Bronchial epithelial cell (primary cell): ENCODE results near the gene MGAT4C. TPM values are rescaled to one million over a fixed set of nuclear protein-coding genes. Genes with fewer than 3 reads are reported as not detected.

Source experiments
- DNase-seq: peaks from one replicate; pipeline ENCODE4 v3.0.0-alpha.2; 2010; ENCODE audit warnings: low read depth
- FAIRE-seq: peaks from 2 replicates; lab custom pipeline; 2011; peaks lifted over from hg19 to GRCh38; lab: Jason Lieb, UNC
- H3K27me3 ChIP-seq: 2 replicates; pipeline ENCODE4 v1.5.1; 2011; ENCODE audit warnings: low read length; ENCODE audit not compliant: control insufficient read depth, insufficient read depth
- H3K36me3 ChIP-seq: 2 replicates; pipeline ENCODE4 v1.5.1; 2011; ENCODE audit warnings: low read length; ENCODE audit not compliant: control insufficient read depth, insufficient read depth
- H3K4me3 ChIP-seq: 2 replicates; pipeline ENCODE4 v1.5.1; 2011; ENCODE audit warnings: mild to moderate bottlenecking, low read depth, low read length, control low read depth
- total RNA-seq: library from RNA; depleted of rRNA; stranded (reverse); fragments of >200 nt; gene quantifications from 2 replicates; pipeline ENCODE4 v1.2.1, GENCODE V29; 2014
- TF ChIP-seq, protein P1 (sequence below): IDR thresholded peaks from 2 replicates; pipeline ENCODE4 v1.5.1; 2011; ENCODE audit warnings: mild to moderate bottlenecking, moderate library complexity, low read length, control low read depth, inconsistent platforms; ENCODE audit not compliant: insufficient read depth, severe bottlenecking

The MGAT4C gene
- total RNA-seq, 1 donor from 2014 or later = 0.26 TPM

DNA sequence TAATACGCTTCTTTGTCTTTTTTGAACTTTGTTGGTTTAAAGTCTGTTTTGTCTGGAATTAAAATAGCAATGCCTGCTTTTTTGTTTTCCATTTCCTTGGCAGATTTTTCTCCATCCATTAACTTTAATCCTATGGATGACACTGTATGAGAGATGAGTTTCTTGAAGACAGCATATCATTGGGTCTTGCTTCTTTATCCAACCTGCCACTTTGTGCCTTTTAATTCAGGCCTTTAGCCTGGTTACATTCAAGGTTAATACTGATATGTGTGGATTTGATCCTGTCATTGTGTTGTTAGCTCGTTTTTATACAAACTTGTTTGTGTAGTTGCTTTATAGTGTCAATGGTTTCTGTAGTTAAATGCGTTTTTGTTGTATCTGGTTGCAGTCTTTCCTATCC is 214.1 kb downstream of the MGAT4C start:
- DNase-seq = no peak
- Histone ChIP-seq H3K36me3 (no peaks in the 10 kb centered on the region), H3K27me3 (no peaks in the 10 kb centered on the region), H3K4me3 (no peak overlapping the region)
- TF ChIP-seq, protein P1, sequence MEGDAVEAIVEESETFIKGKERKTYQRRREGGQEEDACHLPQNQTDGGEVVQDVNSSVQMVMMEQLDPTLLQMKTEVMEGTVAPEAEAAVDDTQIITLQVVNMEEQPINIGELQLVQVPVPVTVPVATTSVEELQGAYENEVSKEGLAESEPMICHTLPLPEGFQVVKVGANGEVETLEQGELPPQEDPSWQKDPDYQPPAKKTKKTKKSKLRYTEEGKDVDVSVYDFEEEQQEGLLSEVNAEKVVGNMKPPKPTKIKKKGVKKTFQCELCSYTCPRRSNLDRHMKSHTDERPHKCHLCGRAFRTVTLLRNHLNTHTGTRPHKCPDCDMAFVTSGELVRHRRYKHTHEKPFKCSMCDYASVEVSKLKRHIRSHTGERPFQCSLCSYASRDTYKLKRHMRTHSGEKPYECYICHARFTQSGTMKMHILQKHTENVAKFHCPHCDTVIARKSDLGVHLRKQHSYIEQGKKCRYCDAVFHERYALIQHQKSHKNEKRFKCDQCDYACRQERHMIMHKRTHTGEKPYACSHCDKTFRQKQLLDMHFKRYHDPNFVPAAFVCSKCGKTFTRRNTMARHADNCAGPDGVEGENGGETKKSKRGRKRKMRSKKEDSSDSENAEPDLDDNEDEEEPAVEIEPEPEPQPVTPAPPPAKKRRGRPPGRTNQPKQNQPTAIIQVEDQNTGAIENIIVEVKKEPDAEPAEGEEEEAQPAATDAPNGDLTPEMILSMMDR = no peak
- FAIRE-seq = no peak

DNA sequence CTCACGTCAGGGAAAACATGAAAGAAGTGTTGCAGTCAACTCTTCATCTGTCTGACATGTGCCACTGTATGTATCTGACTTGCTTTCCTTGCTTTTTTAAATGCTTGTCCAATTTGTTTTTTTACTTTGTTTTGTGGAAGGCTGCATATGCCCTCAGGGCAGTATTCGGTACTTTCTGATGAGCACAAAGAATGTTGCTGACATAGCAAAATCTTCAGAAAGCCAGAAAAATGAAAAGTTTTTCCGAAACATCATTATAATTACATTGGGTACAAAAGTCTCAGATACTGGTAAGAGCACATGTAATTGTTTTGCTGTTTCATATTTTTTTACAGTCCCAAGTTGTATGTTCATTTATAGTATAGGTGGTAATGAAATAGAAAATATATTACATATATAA is 237.8 kb downstream of the MGAT4C start:
- FAIRE-seq (no peak), DNase-seq (no peak)
- TF ChIP-seq, protein P1 = no peak
- no peaks in the 10 kb centered on the region for H3K27me3 ChIP-seq
- H3K36me3 ChIP-seq = no peaks in the 10 kb centered on the region
- H3K4me3 ChIP-seq = no peak overlapping the region

DNA sequence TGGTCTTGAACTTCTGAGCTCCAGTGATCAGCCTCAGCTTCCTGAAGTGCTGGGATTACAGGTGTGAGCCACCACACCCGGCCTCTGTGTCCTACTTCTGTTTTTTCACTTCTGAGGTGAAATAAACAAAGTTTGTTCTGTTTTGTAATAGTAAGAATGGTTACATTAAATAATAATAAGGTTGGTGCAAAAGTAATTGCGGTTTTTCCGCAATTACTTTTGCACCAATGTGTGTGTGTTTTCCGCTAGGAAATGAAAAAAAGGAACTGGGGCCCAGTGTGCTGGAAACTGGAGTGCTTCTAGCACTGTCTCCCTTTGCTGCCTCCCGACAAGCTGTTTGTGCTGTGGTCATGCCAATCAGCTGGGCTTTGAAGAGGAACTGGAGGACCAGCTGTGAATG is 241.2 kb downstream of the MGAT4C start:
- H3K4me3 ChIP-seq = no peak overlapping the region
- TF ChIP-seq, protein P1 = no peak
- no peak for DNase-seq
- H3K27me3 ChIP-seq = no peaks in the 10 kb centered on the region
- no peaks in the 10 kb centered on the region for H3K36me3 ChIP-seq
- no peak for FAIRE-seq

DNA sequence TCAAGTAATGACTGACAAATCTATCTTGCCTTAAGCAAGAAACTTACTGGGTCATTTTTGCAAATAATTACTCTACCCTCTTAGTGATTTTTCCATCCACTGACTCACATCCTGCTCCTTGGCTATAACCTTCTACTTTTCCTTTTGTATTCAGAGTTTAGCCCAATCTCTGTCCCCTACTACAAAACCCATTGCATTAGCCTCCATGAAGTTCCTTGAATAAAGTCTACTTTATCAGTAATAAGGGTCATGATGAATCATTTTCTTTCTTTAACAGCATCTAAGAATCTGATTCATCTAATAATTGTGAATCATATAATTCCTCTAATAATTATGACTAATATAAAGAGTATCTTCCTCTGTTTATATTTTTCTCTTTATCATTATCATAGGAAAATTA is 249.5 kb downstream of the MGAT4C start:
- no peak for FAIRE-seq
- H3K36me3 ChIP-seq = no peaks in the 10 kb centered on the region

DNA sequence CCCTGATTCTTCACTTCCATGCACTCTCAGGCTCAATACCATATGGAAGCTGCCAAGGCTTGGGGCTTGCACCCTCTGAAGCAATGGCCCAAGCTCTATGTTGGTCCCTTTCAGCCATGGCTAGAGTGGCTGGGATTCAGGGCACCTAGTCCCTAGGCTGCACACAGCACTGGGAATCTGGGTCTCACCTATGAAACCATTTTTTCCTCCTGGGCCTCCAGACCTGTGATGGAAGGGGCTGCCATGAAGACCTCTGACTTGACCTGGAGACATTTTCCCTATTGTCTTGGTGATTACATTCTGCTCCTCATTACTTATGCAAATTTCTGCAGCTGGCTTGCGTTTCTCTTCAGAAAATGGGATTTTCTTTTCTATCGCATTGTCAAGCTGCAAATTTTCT is 258.1 kb downstream of the MGAT4C start:
- Histone ChIP-seq H3K36me3 (no peaks in the 10 kb centered on the region), H3K27me3 (no peaks in the 10 kb centered on the region), H3K4me3 (no peak overlapping the region)
- FAIRE-seq (no peak), DNase-seq (no peak)
- TF ChIP-seq, protein P1 = no peak

More for the DNA sequence above, 249.5 kb downstream of the MGAT4C start:
- TF ChIP-seq, protein P1 = no peak
- DNase-seq = peak; percentile 89
- Histone ChIP-seq H3K4me3 (no peak overlapping the region), H3K27me3 (no peaks in the 10 kb centered on the region)

DNA sequence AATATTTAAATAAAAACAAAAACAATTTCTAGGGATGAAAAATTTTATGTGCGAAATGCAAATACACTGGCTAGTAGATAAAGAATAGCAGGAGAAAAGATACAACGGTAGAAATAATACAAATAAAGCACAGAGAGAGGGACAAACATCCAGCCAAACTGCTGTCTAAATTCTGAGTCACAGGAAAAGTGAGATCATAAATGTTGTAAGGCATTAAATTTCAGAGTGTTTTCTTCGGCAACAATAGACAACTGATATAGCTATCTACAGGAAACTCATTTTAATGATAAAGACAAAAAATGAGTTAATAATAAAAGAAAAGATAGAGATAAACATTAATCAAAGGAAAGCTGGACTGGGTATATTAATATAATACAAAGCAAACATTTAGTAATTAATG is 259.9 kb downstream of the MGAT4C start:
- FAIRE-seq (no peak), DNase-seq (peak; percentile 75)
- H3K36me3 ChIP-seq = no peaks in the 10 kb centered on the region

More for the DNA sequence above, 259.9 kb downstream of the MGAT4C start:
- no peaks in the 10 kb centered on the region for H3K27me3 ChIP-seq
- TF ChIP-seq, protein P1 = no peak
- no peak overlapping the region for H3K4me3 ChIP-seq
